Measurements from ENCODE around the gene EHMT1. TPM values are rescaled to one million over a fixed set of nuclear protein-coding genes. Genes with fewer than 3 reads are reported as not detected.

Gene EHMT1
- total and polyA plus RNA-seq, 10 of the 15 experiments (the other 5 are each of a cell fraction or from before 2014, with no cell fraction given), result 2.9 to 100 (median 48.1) TPM

DNA sequence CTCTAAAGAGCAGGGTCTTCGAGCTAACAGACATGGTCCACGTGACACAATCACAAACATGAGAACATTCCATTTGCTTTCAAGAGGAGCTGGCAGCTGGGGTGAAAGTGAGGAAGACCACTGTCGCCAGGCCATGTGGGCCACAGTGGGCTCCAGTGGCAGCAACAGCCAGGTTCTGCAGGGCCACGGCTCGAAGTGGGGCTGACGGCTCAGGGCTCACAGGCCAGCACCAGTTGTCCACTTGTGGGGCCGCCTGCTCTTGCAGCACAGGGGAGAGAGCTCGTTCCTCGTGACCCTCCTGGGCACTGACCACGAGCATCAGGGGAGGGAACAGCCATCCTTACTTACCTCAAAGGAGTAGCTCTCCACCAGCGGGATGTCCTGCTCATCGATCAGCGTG is 30.5 kb upstream of the EHMT1 start:
- 90% methylated on average over 13 of the region's 13 CpGs for whole genome bisulfite sequencing (ENCODE audit: insufficient coverage, insufficient replicate concordance, low lambda C conversion rate, missing lambda C conversion rate)
- FAIRE-seq, result no peak

More for the DNA sequence above, 30.5 kb upstream of the EHMT1 start:
- Histone ChIP-seq H3K9ac (ENCODE audit: control insufficient read depth, insufficient read depth, low read length) (no peak overlapping the region), H4K20me1 (ENCODE audit: control insufficient read depth, insufficient read depth) (no peaks in the 10 kb centered on the region), H3K4me2 (ENCODE audit: control insufficient read depth, insufficient read depth) (no peak overlapping the region), H2AFZ (ENCODE audit: control insufficient read depth, low read depth, low read length) (no peak overlapping the region), H3K9me3 (replicated peaks; ENCODE audit: control insufficient read depth, insufficient read depth, low read length) (no peaks in the 10 kb centered on the region), H3K4me1 (ENCODE audit: control insufficient read depth, insufficient read depth, low read length) (peaks cover 6% of the 10 kb centered on the region; the same call in 1 of the 2 replicates), H3K79me2 (ENCODE audit: control insufficient read depth, insufficient read depth, low read length) (peaks cover 14% of the 10 kb centered on the region), H3K4me3 (no peak overlapping the region), H3K27ac (ENCODE audit: control insufficient read depth, insufficient read depth) (no peak overlapping the region), H3K36me3 (ENCODE audit: control insufficient read depth in 2 of 2, insufficient read depth in 2 of 2, low read length in 1 of 2) (peaks cover 11 to 15% of the 10 kb centered on the region in 2 experiments; a peak in 3 of 4 replicates), H3K27me3 (replicated peaks in 1 of 2; ENCODE audit: control insufficient read depth in 2 of 2, insufficient read depth in 2 of 2, low read length in 1 of 2) (no peaks in the 10 kb centered on the region)
- no peak for DNase-seq (ENCODE audit: low read depth, low spot score)
- no TSS peak for BruUV-seq (replicated peaks)
- ChIA-PET POLR2A (interaction anchor here (0.6 kb wide), 1 partner anchor 8 kb away, joined by 4 read pairs; no protein-coding TSS in a partner anchor), CTCF (interaction anchor here (0.9 to 1.8 kb wide), 2 partner anchors 10 to 36 kb away, joined by 3 to 9 read pairs; partner anchors contain the start of genes DPH7 and MRPL41), SMC1A (ENCODE audit: uncharacterized antibody, unreplicated experiment) (no interaction called here), RAD21 (ENCODE audit: unreplicated experiment) (no interaction called here)
- TF ChIP-seq RAD51 (IDR thresholded peaks at IDR 0.05), result no peak
- no peak for TF ChIP-seq ZNF217 (IDR thresholded peaks at IDR 0.05)
- TF ChIP-seq, protein P1, sequence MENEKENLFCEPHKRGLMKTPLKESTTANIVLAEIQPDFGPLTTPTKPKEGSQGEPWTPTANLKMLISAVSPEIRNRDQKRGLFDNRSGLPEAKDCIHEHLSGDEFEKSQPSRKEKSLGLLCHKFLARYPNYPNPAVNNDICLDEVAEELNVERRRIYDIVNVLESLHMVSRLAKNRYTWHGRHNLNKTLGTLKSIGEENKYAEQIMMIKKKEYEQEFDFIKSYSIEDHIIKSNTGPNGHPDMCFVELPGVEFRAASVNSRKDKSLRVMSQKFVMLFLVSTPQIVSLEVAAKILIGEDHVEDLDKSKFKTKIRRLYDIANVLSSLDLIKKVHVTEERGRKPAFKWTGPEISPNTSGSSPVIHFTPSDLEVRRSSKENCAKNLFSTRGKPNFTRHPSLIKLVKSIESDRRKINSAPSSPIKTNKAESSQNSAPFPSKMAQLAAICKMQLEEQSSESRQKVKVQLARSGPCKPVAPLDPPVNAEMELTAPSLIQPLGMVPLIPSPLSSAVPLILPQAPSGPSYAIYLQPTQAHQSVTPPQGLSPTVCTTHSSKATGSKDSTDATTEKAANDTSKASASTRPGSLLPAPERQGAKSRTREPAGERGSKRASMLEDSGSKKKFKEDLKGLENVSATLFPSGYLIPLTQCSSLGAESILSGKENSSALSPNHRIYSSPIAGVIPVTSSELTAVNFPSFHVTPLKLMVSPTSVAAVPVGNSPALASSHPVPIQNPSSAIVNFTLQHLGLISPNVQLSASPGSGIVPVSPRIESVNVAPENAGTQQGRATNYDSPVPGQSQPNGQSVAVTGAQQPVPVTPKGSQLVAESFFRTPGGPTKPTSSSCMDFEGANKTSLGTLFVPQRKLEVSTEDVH (IDR thresholded peaks at IDR 0.05; ENCODE audit: low read depth, partially characterized antibody), result no peak
- TF ChIP-seq MEF2B (IDR thresholded peaks at IDR 0.05; ENCODE audit: partially characterized antibody, poor library complexity, severe bottlenecking), result no peak
- TF ChIP-seq MYB (IDR thresholded peaks at IDR 0.05; ENCODE audit: borderline replicate concordance, low read depth, low read length), result no peak
- no peak for TF ChIP-seq POLR2AphosphoS2 (IDR thresholded peaks at IDR 0.05; ENCODE audit: low read depth, low read length)
- TF ChIP-seq NFYA (IDR thresholded peaks at IDR 0.05; ENCODE audit: borderline replicate concordance, low read depth, low read length), result no peak
- TF ChIP-seq CREM (IDR thresholded peaks at IDR 0.05; ENCODE audit: low read depth), result no peak
- TF ChIP-seq KLF5 (IDR thresholded peaks at IDR 0.05; ENCODE audit: partially characterized antibody), result no peak
- no peak for TF ChIP-seq STAT1 (conservative IDR thresholded peaks at IDR 0.05)
- TF ChIP-seq, protein P2, sequence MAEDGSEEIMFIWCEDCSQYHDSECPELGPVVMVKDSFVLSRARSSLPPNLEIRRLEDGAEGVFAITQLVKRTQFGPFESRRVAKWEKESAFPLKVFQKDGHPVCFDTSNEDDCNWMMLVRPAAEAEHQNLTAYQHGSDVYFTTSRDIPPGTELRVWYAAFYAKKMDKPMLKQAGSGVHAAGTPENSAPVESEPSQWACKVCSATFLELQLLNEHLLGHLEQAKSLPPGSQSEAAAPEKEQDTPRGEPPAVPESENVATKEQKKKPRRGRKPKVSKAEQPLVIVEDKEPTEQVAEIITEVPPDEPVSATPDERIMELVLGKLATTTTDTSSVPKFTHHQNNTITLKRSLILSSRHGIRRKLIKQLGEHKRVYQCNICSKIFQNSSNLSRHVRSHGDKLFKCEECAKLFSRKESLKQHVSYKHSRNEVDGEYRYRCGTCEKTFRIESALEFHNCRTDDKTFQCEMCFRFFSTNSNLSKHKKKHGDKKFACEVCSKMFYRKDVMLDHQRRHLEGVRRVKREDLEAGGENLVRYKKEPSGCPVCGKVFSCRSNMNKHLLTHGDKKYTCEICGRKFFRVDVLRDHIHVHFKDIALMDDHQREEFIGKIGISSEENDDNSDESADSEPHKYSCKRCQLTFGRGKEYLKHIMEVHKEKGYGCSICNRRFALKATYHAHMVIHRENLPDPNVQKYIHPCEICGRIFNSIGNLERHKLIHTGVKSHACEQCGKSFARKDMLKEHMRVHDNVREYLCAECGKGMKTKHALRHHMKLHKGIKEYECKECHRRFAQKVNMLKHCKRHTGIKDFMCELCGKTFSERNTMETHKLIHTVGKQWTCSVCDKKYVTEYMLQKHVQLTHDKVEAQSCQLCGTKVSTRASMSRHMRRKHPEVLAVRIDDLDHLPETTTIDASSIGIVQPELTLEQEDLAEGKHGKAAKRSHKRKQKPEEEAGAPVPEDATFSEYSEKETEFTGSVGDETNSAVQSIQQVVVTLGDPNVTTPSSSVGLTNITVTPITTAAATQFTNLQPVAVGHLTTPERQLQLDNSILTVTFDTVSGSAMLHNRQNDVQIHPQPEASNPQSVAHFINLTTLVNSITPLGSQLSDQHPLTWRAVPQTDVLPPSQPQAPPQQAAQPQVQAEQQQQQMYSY (CRISPR knock-in tag; IDR thresholded peaks at IDR 0.05), result no peak
- no peak for TF ChIP-seq CHD4 (IDR thresholded peaks at IDR 0.05)
- no peak for TF ChIP-seq MTA3 (IDR thresholded peaks at IDR 0.05; ENCODE audit: borderline replicate concordance, low read length)
- no peak for TF ChIP-seq KDM1A (IDR thresholded peaks at IDR 0.05; ENCODE audit: borderline replicate concordance)
- no peak for TF ChIP-seq MEF2A (IDR thresholded peaks at IDR 0.05; ENCODE audit: insufficient read depth, low read depth, low read length)
- intact Hi-C loops (cut with micrococcal nuclease; ENCODE audit: unreplicated experiment) (no loop called here), in situ Hi-C loops (cut with MboI) (no loop called here)
- no peak for ATAC-seq

Measured in GM12878 (cell line).